Measurements from ENCODE around the gene SLC6A9.

Gene SLC6A9

GRCh38 chr1:44029911-44030604, 1.2 kb downstream of the SLC6A9 start:
- H3K4me3 ChIP-seq (ENCODE audit: low read depth in 1 of 5, low read length in 5 of 5) = peak overlapping the region; percentile 79 to 89 (median 82)
- H3K27ac ChIP-seq (ENCODE audit: low read depth, low read length) = peak overlapping the region; percentile 23
- no peaks in the 10 kb centered on the region for H3K36me3 ChIP-seq (ENCODE audit: control insufficient read depth in 5 of 5, insufficient read depth in 5 of 5, low read length in 5 of 5)
- H3K9ac ChIP-seq (ENCODE audit: low read length in 5 of 5) = peak overlapping the region in 4 of 5 donors; percentile 68 to 88 (median 76)
- H3K27me3 ChIP-seq (ENCODE audit: control insufficient read depth in 5 of 5, insufficient read depth in 4 of 5, low read length in 5 of 5) = no peaks in the 10 kb centered on the region
- H3K9me3 ChIP-seq (ENCODE audit: control insufficient read depth in 5 of 5, low read length in 5 of 5) = no peaks in the 10 kb centered on the region
- H3K4me1 ChIP-seq (ENCODE audit: control insufficient read depth in 5 of 5, insufficient read depth in 5 of 5, low read length in 5 of 5) = peaks cover 0 to 30% (median 21%) of the 10 kb centered on the region in 5 donors

GRCh38 chr1:44029260-44029910, 1.9 kb downstream of the SLC6A9 start:
- Histone ChIP-seq H3K36me3 (ENCODE audit: control insufficient read depth in 5 of 5, insufficient read depth in 5 of 5, low read length in 5 of 5) (no peaks in the 10 kb centered on the region), H3K27ac (ENCODE audit: low read depth, low read length) (peak overlapping the region; percentile 23), H3K4me3 (ENCODE audit: low read depth in 1 of 5, low read length in 5 of 5) (peak overlapping the region; percentile 79 to 89 (median 82)), H3K27me3 (ENCODE audit: control insufficient read depth in 5 of 5, insufficient read depth in 4 of 5, low read length in 5 of 5) (no peaks in the 10 kb centered on the region), H3K9ac (ENCODE audit: low read length in 5 of 5) (peak overlapping the region in 4 of 5 donors; percentile 68 to 88 (median 76)), H3K9me3 (ENCODE audit: control insufficient read depth in 5 of 5, low read length in 5 of 5) (no peaks in the 10 kb centered on the region), H3K4me1 (ENCODE audit: control insufficient read depth in 5 of 5, insufficient read depth in 5 of 5, low read length in 5 of 5) (peaks cover 0 to 28% (median 21%) of the 10 kb centered on the region in 5 donors)

- Histone ChIP-seq H3K4me1 (ENCODE audit: control insufficient read depth in 5 of 5, insufficient read depth in 5 of 5, low read length in 5 of 5) (peaks cover 0 to 28% (median 21%) of the 10 kb centered on the region in 5 donors), H3K4me3 (ENCODE audit: low read depth in 1 of 5, low read length in 5 of 5) (no peak overlapping the region)
These were observed 3.9 kb downstream of the SLC6A9 start for GRCh38 chr1:44027320-44027719.

GRCh38 chr1:44025816-44026215, 5.4 kb downstream of the SLC6A9 start:
- H3K27ac ChIP-seq (ENCODE audit: low read depth, low read length) = no peak overlapping the region
- no peak overlapping the region for H3K4me3 ChIP-seq (ENCODE audit: low read depth in 1 of 5, low read length in 5 of 5)

More at GRCh38 chr1:44027320-44027719, 3.9 kb downstream of the SLC6A9 start:
- H3K27me3 ChIP-seq (ENCODE audit: control insufficient read depth in 5 of 5, insufficient read depth in 4 of 5, low read length in 5 of 5) = peaks cover 0 to 2% (median 0%) of the 10 kb centered on the region in 5 donors
- H3K9ac ChIP-seq (ENCODE audit: low read length in 5 of 5) = peak overlapping the region in 1 of 5 donors; percentile 35
- no peak overlapping the region for H3K27ac ChIP-seq (ENCODE audit: low read depth, low read length)
- no peaks in the 10 kb centered on the region for H3K36me3 ChIP-seq (ENCODE audit: control insufficient read depth in 5 of 5, insufficient read depth in 5 of 5, low read length in 5 of 5)
- no peaks in the 10 kb centered on the region for H3K9me3 ChIP-seq (ENCODE audit: control insufficient read depth in 5 of 5, low read length in 5 of 5)

GRCh38 chr1:44024903-44025525, 6.2 kb downstream of the SLC6A9 start:
- no peak overlapping the region for H3K27ac ChIP-seq (ENCODE audit: low read depth, low read length)
- H3K4me3 ChIP-seq (ENCODE audit: low read depth in 1 of 5, low read length in 5 of 5) = no peak overlapping the region
- H3K36me3 ChIP-seq (ENCODE audit: control insufficient read depth in 5 of 5, insufficient read depth in 5 of 5, low read length in 5 of 5) = no peaks in the 10 kb centered on the region
- peaks cover 0 to 2% (median 0%) of the 10 kb centered on the region in 5 donors for H3K27me3 ChIP-seq (ENCODE audit: control insufficient read depth in 5 of 5, insufficient read depth in 4 of 5, low read length in 5 of 5)
- peaks cover 0 to 9% (median 8%) of the 10 kb centered on the region in 5 donors for H3K4me1 ChIP-seq (ENCODE audit: control insufficient read depth in 5 of 5, insufficient read depth in 5 of 5, low read length in 5 of 5)
- H3K9ac ChIP-seq (ENCODE audit: low read length in 5 of 5) = no peak overlapping the region
- no peaks in the 10 kb centered on the region for H3K9me3 ChIP-seq (ENCODE audit: control insufficient read depth in 5 of 5, low read length in 5 of 5)

More at GRCh38 chr1:44025816-44026215, 5.4 kb downstream of the SLC6A9 start:
- Histone ChIP-seq H3K9me3 (ENCODE audit: control insufficient read depth in 5 of 5, low read length in 5 of 5) (no peaks in the 10 kb centered on the region), H3K4me1 (ENCODE audit: control insufficient read depth in 5 of 5, insufficient read depth in 5 of 5, low read length in 5 of 5) (peaks cover 0 to 14% (median 13%) of the 10 kb centered on the region in 5 donors), H3K36me3 (ENCODE audit: control insufficient read depth in 5 of 5, insufficient read depth in 5 of 5, low read length in 5 of 5) (no peaks in the 10 kb centered on the region), H3K9ac (ENCODE audit: low read length in 5 of 5) (no peak overlapping the region), H3K27me3 (ENCODE audit: control insufficient read depth in 5 of 5, insufficient read depth in 4 of 5, low read length in 5 of 5) (peaks cover 0 to 2% (median 0%) of the 10 kb centered on the region in 5 donors)

- peaks cover 0 to 2% (median 0%) of the 10 kb centered on the region in 5 donors for H3K27me3 ChIP-seq (ENCODE audit: control insufficient read depth in 5 of 5, insufficient read depth in 4 of 5, low read length in 5 of 5)
- H3K27ac ChIP-seq (ENCODE audit: low read depth, low read length) = no peak overlapping the region
These were observed 7.0 kb downstream of the SLC6A9 start for GRCh38 chr1:44024031-44024902.

GRCh38 chr1:44021581-44022321, 9.5 kb downstream of the SLC6A9 start:
- no peak overlapping the region for H3K9ac ChIP-seq (ENCODE audit: low read length in 5 of 5)
- no peaks in the 10 kb centered on the region for H3K9me3 ChIP-seq (ENCODE audit: control insufficient read depth in 5 of 5, low read length in 5 of 5)
- no peaks in the 10 kb centered on the region for H3K36me3 ChIP-seq (ENCODE audit: control insufficient read depth in 5 of 5, insufficient read depth in 5 of 5, low read length in 5 of 5)
- peaks cover 0 to 11% (median 0%) of the 10 kb centered on the region in 5 donors for H3K27me3 ChIP-seq (ENCODE audit: control insufficient read depth in 5 of 5, insufficient read depth in 4 of 5, low read length in 5 of 5)
- H3K4me3 ChIP-seq (ENCODE audit: low read depth in 1 of 5, low read length in 5 of 5) = no peak overlapping the region
- no peak overlapping the region for H3K27ac ChIP-seq (ENCODE audit: low read depth, low read length)
- H3K4me1 ChIP-seq (ENCODE audit: control insufficient read depth in 5 of 5, insufficient read depth in 5 of 5, low read length in 5 of 5) = no peaks in the 10 kb centered on the region

More at GRCh38 chr1:44024031-44024902, 7.0 kb downstream of the SLC6A9 start:
- no peak overlapping the region for H3K9ac ChIP-seq (ENCODE audit: low read length in 5 of 5)
- H3K4me3 ChIP-seq (ENCODE audit: low read depth in 1 of 5, low read length in 5 of 5) = no peak overlapping the region
- no peaks in the 10 kb centered on the region for H3K9me3 ChIP-seq (ENCODE audit: control insufficient read depth in 5 of 5, low read length in 5 of 5)
- no peaks in the 10 kb centered on the region for H3K36me3 ChIP-seq (ENCODE audit: control insufficient read depth in 5 of 5, insufficient read depth in 5 of 5, low read length in 5 of 5)
- H3K4me1 ChIP-seq (ENCODE audit: control insufficient read depth in 5 of 5, insufficient read depth in 5 of 5, low read length in 5 of 5) = peaks cover 0 to 4% (median 3%) of the 10 kb centered on the region in 5 donors

GRCh38 chr1:44021156-44021555, 10.1 kb downstream of the SLC6A9 start:
- Histone ChIP-seq H3K36me3 (ENCODE audit: control insufficient read depth in 5 of 5, insufficient read depth in 5 of 5, low read length in 5 of 5) (no peaks in the 10 kb centered on the region), H3K4me3 (ENCODE audit: low read depth in 1 of 5, low read length in 5 of 5) (no peak overlapping the region), H3K4me1 (ENCODE audit: control insufficient read depth in 5 of 5, insufficient read depth in 5 of 5, low read length in 5 of 5) (no peaks in the 10 kb centered on the region), H3K9me3 (ENCODE audit: control insufficient read depth in 5 of 5, low read length in 5 of 5) (no peaks in the 10 kb centered on the region), H3K27me3 (ENCODE audit: control insufficient read depth in 5 of 5, insufficient read depth in 4 of 5, low read length in 5 of 5) (peaks cover 0 to 13% (median 0%) of the 10 kb centered on the region in 5 donors), H3K9ac (ENCODE audit: low read length in 5 of 5) (no peak overlapping the region), H3K27ac (ENCODE audit: low read depth, low read length) (no peak overlapping the region)

- Histone ChIP-seq H3K36me3 (ENCODE audit: control insufficient read depth in 5 of 5, insufficient read depth in 5 of 5, low read length in 5 of 5) (no peaks in the 10 kb centered on the region), H3K9ac (ENCODE audit: low read length in 5 of 5) (no peak overlapping the region), H3K27me3 (ENCODE audit: control insufficient read depth in 5 of 5, insufficient read depth in 4 of 5, low read length in 5 of 5) (peaks cover 0 to 13% (median 0%) of the 10 kb centered on the region in 5 donors), H3K4me1 (ENCODE audit: control insufficient read depth in 5 of 5, insufficient read depth in 5 of 5, low read length in 5 of 5) (no peaks in the 10 kb centered on the region), H3K4me3 (ENCODE audit: low read depth in 1 of 5, low read length in 5 of 5) (no peak overlapping the region), H3K27ac (ENCODE audit: low read depth, low read length) (no peak overlapping the region), H3K9me3 (ENCODE audit: control insufficient read depth in 5 of 5, low read length in 5 of 5) (no peaks in the 10 kb centered on the region)
These were observed 10.8 kb downstream of the SLC6A9 start for GRCh38 chr1:44020464-44020863.

Data from subcutaneous abdominal adipose tissue (tissue), 5 donors.